ENCODE measurements around the gene TBC1D14. TPM values are rescaled to one million over a fixed set of nuclear protein-coding genes. Genes with fewer than 3 reads are reported as not detected.

Gene TBC1D14
- total RNA-seq, 1 experiment from 2014 or later: 36.3 TPM

DNA sequence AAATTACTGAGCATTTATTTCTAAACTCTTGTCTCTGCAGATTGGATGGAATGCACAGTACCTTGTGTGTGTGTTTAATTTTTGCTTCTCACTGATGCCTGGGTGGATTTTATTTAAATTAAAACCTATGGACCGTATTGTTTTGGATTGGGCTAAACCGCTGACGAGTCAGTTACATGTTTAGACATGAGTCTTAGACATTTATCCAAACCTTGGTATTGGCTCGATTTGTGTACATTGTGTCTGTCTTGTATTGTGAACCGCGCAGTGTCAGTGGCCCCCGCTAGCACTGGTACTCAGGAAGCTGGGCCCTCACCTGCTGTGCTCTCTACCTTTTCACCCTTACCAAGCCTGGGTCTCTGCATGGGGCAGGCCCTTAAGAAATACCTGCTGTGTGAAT, 92.7 kb downstream of the TBC1D14 start:
- Histone ChIP-seq H3K4me1 (ENCODE audit: control insufficient read depth, insufficient read depth, low read length) (no peaks in the 10 kb centered on the region), H3K27ac (ENCODE audit: low read length) (no peak overlapping the region), H3K4me3 (ENCODE audit: low read depth in 2 of 2, low read length in 2 of 2) (no peak overlapping the region), H3K27me3 (ENCODE audit: control insufficient read depth, insufficient read depth, low read length) (no peaks in the 10 kb centered on the region), H3K9me3 (ENCODE audit: control insufficient read depth, insufficient read depth, low read depth, low read length) (no peaks in the 10 kb centered on the region), H3K36me3 (ENCODE audit: control insufficient read depth, insufficient read depth, low read length) (peaks cover 3% of the 10 kb centered on the region; the same call in 1 of the 2 replicates)
- ATAC-seq (no peak), DNase-seq (ENCODE audit: low read depth, low spot score) (no peak)
- ChIA-PET POLR2A (no interaction called here), CTCF (no interaction called here)
- BruUV-seq (replicated peaks): no TSS peak
- no peak for TF ChIP-seq TCF7L2 (IDR thresholded peaks at IDR 0.05; ENCODE audit: low read depth, low read length)
- TF ChIP-seq POLR2AphosphoS5 (IDR thresholded peaks at IDR 0.05; ENCODE audit: low read depth, low read length): no peak
- TF ChIP-seq, protein P1, sequence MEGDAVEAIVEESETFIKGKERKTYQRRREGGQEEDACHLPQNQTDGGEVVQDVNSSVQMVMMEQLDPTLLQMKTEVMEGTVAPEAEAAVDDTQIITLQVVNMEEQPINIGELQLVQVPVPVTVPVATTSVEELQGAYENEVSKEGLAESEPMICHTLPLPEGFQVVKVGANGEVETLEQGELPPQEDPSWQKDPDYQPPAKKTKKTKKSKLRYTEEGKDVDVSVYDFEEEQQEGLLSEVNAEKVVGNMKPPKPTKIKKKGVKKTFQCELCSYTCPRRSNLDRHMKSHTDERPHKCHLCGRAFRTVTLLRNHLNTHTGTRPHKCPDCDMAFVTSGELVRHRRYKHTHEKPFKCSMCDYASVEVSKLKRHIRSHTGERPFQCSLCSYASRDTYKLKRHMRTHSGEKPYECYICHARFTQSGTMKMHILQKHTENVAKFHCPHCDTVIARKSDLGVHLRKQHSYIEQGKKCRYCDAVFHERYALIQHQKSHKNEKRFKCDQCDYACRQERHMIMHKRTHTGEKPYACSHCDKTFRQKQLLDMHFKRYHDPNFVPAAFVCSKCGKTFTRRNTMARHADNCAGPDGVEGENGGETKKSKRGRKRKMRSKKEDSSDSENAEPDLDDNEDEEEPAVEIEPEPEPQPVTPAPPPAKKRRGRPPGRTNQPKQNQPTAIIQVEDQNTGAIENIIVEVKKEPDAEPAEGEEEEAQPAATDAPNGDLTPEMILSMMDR (IDR thresholded peaks at IDR 0.05): no peak
- TF ChIP-seq, protein P2, sequence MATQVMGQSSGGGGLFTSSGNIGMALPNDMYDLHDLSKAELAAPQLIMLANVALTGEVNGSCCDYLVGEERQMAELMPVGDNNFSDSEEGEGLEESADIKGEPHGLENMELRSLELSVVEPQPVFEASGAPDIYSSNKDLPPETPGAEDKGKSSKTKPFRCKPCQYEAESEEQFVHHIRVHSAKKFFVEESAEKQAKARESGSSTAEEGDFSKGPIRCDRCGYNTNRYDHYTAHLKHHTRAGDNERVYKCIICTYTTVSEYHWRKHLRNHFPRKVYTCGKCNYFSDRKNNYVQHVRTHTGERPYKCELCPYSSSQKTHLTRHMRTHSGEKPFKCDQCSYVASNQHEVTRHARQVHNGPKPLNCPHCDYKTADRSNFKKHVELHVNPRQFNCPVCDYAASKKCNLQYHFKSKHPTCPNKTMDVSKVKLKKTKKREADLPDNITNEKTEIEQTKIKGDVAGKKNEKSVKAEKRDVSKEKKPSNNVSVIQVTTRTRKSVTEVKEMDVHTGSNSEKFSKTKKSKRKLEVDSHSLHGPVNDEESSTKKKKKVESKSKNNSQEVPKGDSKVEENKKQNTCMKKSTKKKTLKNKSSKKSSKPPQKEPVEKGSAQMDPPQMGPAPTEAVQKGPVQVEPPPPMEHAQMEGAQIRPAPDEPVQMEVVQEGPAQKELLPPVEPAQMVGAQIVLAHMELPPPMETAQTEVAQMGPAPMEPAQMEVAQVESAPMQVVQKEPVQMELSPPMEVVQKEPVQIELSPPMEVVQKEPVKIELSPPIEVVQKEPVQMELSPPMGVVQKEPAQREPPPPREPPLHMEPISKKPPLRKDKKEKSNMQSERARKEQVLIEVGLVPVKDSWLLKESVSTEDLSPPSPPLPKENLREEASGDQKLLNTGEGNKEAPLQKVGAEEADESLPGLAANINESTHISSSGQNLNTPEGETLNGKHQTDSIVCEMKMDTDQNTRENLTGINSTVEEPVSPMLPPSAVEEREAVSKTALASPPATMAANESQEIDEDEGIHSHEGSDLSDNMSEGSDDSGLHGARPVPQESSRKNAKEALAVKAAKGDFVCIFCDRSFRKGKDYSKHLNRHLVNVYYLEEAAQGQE (IDR thresholded peaks at IDR 0.05; ENCODE audit: insufficient read depth in 1 of 2, low read depth in 2 of 2, low read length in 1 of 2): no peak
- no peak for TF ChIP-seq SIN3A (IDR thresholded peaks at IDR 0.05; ENCODE audit: borderline replicate concordance, insufficient read depth, low read depth, low read length)
- in situ Hi-C loops (cut with HindIII; ENCODE audit: low pct_unique_long_range_greater_than_20kb, low sequenced_read_pairs): no loop called here
- intact Hi-C loops (cut with micrococcal nuclease; ENCODE audit: unreplicated experiment): no loop called here

DNA sequence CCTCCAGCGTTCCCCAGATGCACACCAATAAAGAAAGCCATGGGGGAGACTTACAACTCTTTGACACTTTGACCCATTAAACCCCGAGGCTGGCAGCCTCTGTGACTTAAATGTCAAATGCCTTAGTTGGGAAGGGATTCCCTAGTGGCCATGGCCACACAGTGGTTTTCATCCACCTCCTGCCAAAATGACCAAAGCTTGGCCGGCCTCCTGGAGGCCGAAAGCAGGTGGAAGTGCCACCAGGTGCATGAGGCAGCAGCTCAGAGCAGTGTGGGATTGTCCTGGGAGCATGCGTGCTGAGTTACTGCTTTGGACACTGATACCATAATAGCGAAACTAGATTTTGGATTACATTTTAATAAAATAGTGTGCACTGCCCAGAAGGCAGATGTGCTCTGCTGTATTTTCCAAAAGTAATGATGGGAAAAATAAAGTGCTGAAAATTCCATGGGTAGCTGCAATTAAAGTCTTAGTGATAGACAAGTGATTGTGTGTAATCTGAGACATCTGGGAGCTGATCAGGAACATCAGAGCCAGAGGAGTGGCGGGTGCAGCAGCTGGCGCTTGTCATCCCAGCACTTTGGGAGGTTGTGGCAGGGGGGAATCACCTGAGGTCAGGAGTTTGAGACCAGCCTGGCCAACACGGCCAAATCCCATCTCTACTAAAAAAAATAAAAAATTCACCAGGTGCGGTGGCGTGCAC, 93.7 kb downstream of the TBC1D14 start:
- H3K4me3 ChIP-seq (ENCODE audit: low read depth in 2 of 2, low read length in 2 of 2): no peak overlapping the region
- no peaks in the 10 kb centered on the region for H3K27me3 ChIP-seq (ENCODE audit: control insufficient read depth, insufficient read depth, low read length)
- no peaks in the 10 kb centered on the region for H3K4me1 ChIP-seq (ENCODE audit: control insufficient read depth, insufficient read depth, low read length)
- H3K9me3 ChIP-seq (ENCODE audit: control insufficient read depth, insufficient read depth, low read depth, low read length): no peaks in the 10 kb centered on the region
- intact Hi-C loops (cut with micrococcal nuclease; ENCODE audit: unreplicated experiment) (no loop called here), in situ Hi-C loops (cut with HindIII; ENCODE audit: low pct_unique_long_range_greater_than_20kb, low sequenced_read_pairs) (no loop called here)
- ATAC-seq (no peak), DNase-seq (ENCODE audit: low read depth, low spot score) (no peak)
- ChIA-PET POLR2A (no interaction called here), CTCF (no interaction called here)
- no peak overlapping the region for H3K27ac ChIP-seq (ENCODE audit: low read length)
- no TSS peak for BruUV-seq (replicated peaks)
- TF ChIP-seq, protein P2 (IDR thresholded peaks at IDR 0.05; ENCODE audit: insufficient read depth in 1 of 2, low read depth in 2 of 2, low read length in 1 of 2): no peak
- TF ChIP-seq, protein P1 (IDR thresholded peaks at IDR 0.05): no peak
- TF ChIP-seq TCF7L2 (IDR thresholded peaks at IDR 0.05; ENCODE audit: low read depth, low read length): no peak
- TF ChIP-seq SIN3A (IDR thresholded peaks at IDR 0.05; ENCODE audit: borderline replicate concordance, insufficient read depth, low read depth, low read length): no peak
- no peak for TF ChIP-seq POLR2AphosphoS5 (IDR thresholded peaks at IDR 0.05; ENCODE audit: low read depth, low read length)
- peaks cover 3% of the 10 kb centered on the region; the same call in 1 of the 2 replicates for H3K36me3 ChIP-seq (ENCODE audit: control insufficient read depth, insufficient read depth, low read length)
